Heart left ventricle (tissue), 13 donors: ENCODE measurements around the gene DTD2.

Experiments used
- CTCF ChIP-seq, 12 donors: fragments of 200-600 bp; sonication (generic) in 4 of 12; IDR thresholded peaks; one replicate each; pipeline versions ENCODE4 v1.5.0 to v1.8.0; 2018 to 2022; ENCODE audit warnings: antibody characterized with exemption in 12 of 12, mild to moderate bottlenecking in 5 of 12
- POLR2A ChIP-seq, 2 donors: fragments of 450-650 bp; IDR thresholded peaks; one replicate each; pipeline ENCODE4 v1.6.1; 2017; ENCODE audit warnings: antibody characterized with exemption in 2 of 2, mild to moderate bottlenecking in 2 of 2, moderate library complexity in 2 of 2
- donor health status: ischemic (EF 13 %, LVEDD 7.1; RV severe dilation, severe dysfunction).
- donor health status: DM: no; HTN: yes; CAD: no.
- donor health status: DM: no; HTN: no; CAD: no.
- donor health status: ischemic (EF 25% LVEDD 6.9; RV normal size, moderate dysfunction).
- donor health status: ischemic (EF 25% LVEDD 5.7; RV mildly dilated, moderate dysfunction).
- donor health status: ischemic (EF 35%, LVEDD 5.7; RV mildly dilated, moderate dysfunction).
- donor health status: nonischemic (EF 11% LVEDD 7.7; RV severe dilation, severe dysfunction).
- donor health status: DM: yes; HTN: yes; CAD: no.
- donor health status: PGD.
- donor health status: ischemic (EF 29% LVEDD 5.4; RV normal size, mild dysfunction).
- donor health status: nonischemic (EF 23%, LVEDD 6.1; RV moderate dilation, normal function).

- TF ChIP-seq CTCF (IDR thresholded peaks at IDR 0.05) (no peak), POLR2A (IDR thresholded peaks at IDR 0.05) (no peak)
These were observed 30.6 kb upstream of the DTD2 start, which contains the start of gene GPR33 for GRCh38 chr14:31487886-31488285.
